ENCODE data around the gene PET100.

GRCh38 chr19:7665076-7665475, 35.5 kb downstream of the PET100 start:
- TF ChIP-seq CTCF (conservative IDR thresholded peaks at IDR 0.05 in 1 of 2, IDR thresholded peaks at IDR 0.05 in 1 of 2; ENCODE audit: extremely low read depth in 1 of 2, insufficient read depth in 1 of 2, low read depth in 1 of 2, low read length in 2 of 2) (no peak), EZH2 (IDR thresholded peaks at IDR 0.05; ENCODE audit: borderline replicate concordance, low read length) (no peak)
